Measurements from ENCODE around the gene METTL21A. TPM values are rescaled to one million over a fixed set of nuclear protein-coding genes. Genes with fewer than 3 reads are reported as not detected.
"Not testable (repeated sequence)": the region's sequence is repeated elsewhere in the genome, so short reads cannot be mapped to it uniquely, and the experiment has no call there.

METTL21A gene
- total RNA-seq, 1 donor from 2014 or later, result 11.8 TPM

DNA sequence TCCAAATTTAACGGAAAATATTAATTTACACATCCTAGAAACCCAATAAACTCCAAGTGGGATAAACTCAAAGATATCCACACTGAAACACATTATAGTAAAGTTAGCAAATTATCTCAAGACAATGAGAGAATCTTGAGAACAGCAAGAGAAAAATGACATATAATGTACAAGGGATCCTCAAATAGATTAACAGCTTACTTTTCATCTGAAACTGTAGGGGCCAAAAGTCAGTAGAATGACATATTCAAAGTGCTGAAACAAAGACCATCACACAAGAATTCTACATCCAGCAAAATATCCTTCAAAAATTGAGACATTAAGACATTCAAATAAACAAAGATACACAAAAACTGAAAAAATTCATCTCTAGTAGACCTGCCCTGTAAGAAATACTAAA lies 18.7 kb upstream of the METTL21A start:
- Mint-ChIP-seq H3K9me3 (ENCODE audit: low read depth) (peaks cover 3% of the 10 kb centered on the region), H3K27me3 (ENCODE audit: low read depth) (no peaks in the 10 kb centered on the region), H3K36me3 (ENCODE audit: low read depth) (no peaks in the 10 kb centered on the region), H3K4me1 (ENCODE audit: low read depth) (no peaks in the 10 kb centered on the region), H3K27ac (ENCODE audit: unreplicated experiment) (no peak overlapping the region), H3K4me3 (ENCODE audit: unreplicated experiment) (no peak overlapping the region)
- TF ChIP-seq, protein P1, sequence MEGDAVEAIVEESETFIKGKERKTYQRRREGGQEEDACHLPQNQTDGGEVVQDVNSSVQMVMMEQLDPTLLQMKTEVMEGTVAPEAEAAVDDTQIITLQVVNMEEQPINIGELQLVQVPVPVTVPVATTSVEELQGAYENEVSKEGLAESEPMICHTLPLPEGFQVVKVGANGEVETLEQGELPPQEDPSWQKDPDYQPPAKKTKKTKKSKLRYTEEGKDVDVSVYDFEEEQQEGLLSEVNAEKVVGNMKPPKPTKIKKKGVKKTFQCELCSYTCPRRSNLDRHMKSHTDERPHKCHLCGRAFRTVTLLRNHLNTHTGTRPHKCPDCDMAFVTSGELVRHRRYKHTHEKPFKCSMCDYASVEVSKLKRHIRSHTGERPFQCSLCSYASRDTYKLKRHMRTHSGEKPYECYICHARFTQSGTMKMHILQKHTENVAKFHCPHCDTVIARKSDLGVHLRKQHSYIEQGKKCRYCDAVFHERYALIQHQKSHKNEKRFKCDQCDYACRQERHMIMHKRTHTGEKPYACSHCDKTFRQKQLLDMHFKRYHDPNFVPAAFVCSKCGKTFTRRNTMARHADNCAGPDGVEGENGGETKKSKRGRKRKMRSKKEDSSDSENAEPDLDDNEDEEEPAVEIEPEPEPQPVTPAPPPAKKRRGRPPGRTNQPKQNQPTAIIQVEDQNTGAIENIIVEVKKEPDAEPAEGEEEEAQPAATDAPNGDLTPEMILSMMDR (IDR thresholded peaks at IDR 0.05), result no peak
- DNase-seq (ENCODE audit: low spot score), result no peak

DNA sequence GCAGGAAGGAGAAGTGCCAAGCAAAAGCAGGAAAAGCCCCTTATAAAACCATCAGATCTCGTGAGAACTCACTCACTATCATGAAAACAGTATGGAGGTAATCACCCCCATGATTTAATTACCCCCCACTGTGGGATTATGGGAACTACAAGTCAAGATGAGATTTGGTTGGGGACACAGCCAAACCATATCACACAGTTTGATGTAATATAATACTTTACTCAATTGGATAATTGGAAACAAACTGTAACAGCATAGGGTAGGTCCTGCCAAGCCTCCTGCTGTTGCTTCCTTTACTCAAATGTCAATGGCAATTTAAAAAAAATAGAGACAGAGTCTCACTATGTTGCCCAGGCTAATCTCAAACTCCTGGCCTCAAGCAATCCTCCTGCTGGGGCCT lies 15.5 kb upstream of the METTL21A start:
- H3K4me3 Mint-ChIP-seq (ENCODE audit: unreplicated experiment), result no peak overlapping the region
- no peaks in the 10 kb centered on the region for H3K27me3 Mint-ChIP-seq (ENCODE audit: low read depth)
- H3K36me3 Mint-ChIP-seq (ENCODE audit: low read depth), result no peaks in the 10 kb centered on the region
- H3K4me1 Mint-ChIP-seq (ENCODE audit: low read depth), result peaks cover 10% of the 10 kb centered on the region
- no peak for DNase-seq (ENCODE audit: low spot score)
- TF ChIP-seq, protein P1 (IDR thresholded peaks at IDR 0.05), result no peak
- H3K9me3 Mint-ChIP-seq (ENCODE audit: low read depth), result peaks cover 3% of the 10 kb centered on the region
- H3K27ac Mint-ChIP-seq (ENCODE audit: unreplicated experiment), result no peak overlapping the region

DNA sequence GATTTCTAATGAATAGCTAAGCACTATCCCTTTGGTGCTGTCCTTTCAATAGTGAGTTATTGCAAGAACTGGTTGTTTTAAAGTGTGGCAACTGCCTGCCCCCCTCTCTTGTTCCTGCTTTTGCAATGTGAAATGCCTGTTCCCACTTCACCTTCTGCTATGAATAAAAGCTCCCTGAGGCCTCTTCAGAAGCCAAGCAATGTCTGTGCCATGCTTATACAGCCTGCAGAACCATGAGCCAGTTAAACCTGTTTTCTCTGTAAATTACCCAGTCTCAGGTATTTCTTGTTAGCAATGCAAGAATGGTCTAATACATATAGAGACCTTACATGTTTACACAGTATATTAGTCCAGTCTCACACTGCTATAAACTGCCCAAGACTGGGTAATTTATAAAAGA lies 15.0 kb upstream of the METTL21A start:
- Mint-ChIP-seq H3K36me3 (ENCODE audit: low read depth) (no peaks in the 10 kb centered on the region), H3K9me3 (ENCODE audit: low read depth) (peaks cover 3% of the 10 kb centered on the region), H3K4me3 (ENCODE audit: unreplicated experiment) (no peak overlapping the region), H3K27me3 (ENCODE audit: low read depth) (no peaks in the 10 kb centered on the region), H3K27ac (ENCODE audit: unreplicated experiment) (no peak overlapping the region), H3K4me1 (ENCODE audit: low read depth) (peaks cover 10% of the 10 kb centered on the region)
- TF ChIP-seq, protein P1 (IDR thresholded peaks at IDR 0.05), result no peak
- DNase-seq (ENCODE audit: low spot score), result no peak

DNA sequence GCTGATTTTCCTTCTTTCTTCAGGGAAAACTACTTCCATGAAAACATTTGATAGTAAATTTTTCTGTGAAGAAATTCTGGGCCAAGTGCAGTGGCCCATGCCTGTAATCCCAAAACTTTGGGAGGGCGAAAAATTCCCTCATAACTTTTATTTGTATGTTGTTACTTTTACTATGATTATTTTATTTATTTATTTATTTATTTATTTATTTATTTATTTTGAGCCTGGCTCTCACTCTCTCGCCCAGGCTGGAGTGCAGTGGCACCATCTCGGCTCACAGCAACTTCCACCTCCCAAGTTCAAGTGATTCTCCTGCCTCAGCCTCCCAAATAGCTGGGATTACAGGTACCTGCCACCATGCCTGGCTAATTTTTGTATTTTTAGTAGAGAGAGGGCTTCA lies 14.1 kb upstream of the METTL21A start:
- not testable (repeated sequence) for H3K4me3 Mint-ChIP-seq (ENCODE audit: unreplicated experiment); H3K27ac Mint-ChIP-seq (ENCODE audit: unreplicated experiment); H3K9me3 Mint-ChIP-seq (ENCODE audit: low read depth); H3K27me3 Mint-ChIP-seq (ENCODE audit: low read depth); H3K36me3 Mint-ChIP-seq (ENCODE audit: low read depth); DNase-seq (ENCODE audit: low spot score)
- peaks cover 10% of the 10 kb centered on the region for H3K4me1 Mint-ChIP-seq (ENCODE audit: low read depth)

DNA sequence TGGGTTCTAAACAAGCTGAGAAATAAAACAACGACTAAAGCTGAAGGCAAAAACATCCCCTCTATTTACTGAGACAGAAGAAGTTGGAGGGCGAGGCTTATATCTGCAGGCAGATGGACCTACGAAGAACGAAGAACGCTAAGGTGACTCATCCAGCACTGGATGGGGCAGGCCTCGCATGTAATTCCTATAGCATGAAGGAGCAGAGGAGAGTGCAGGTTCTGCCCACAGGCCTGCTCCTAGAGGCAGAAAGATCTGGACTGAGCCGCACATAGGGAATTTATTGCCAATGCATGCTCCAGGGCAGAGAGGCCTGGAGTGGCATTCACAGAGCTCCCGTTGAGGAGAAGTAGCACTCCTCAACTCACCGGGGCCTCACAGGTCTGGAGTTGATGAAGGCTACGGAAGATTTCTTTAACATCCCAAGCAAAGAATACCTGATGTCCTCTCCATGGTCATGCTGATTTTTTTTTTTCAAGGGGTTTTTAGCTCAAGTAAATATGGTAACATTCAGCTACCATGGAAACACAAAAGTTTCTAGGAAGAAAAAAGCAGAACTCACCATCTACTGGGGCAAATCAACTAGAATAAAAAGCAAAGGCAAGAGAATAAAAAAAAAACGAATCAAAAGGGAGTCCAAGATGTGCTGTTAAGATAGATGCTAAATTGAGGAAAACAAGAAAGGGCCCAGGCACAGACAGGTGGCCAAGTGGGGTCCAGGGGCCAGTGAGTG lies 10.4 kb upstream of the METTL21A start:
- no peak for DNase-seq (ENCODE audit: low spot score)
- H3K4me3 Mint-ChIP-seq (ENCODE audit: unreplicated experiment), result no peak overlapping the region
- peaks cover 3% of the 10 kb centered on the region for H3K9me3 Mint-ChIP-seq (ENCODE audit: low read depth)
- H3K27me3 Mint-ChIP-seq (ENCODE audit: low read depth), result no peaks in the 10 kb centered on the region
- H3K27ac Mint-ChIP-seq (ENCODE audit: unreplicated experiment), result no peak overlapping the region
- H3K36me3 Mint-ChIP-seq (ENCODE audit: low read depth), result no peaks in the 10 kb centered on the region
- H3K4me1 Mint-ChIP-seq (ENCODE audit: low read depth), result peaks cover 16% of the 10 kb centered on the region
- TF ChIP-seq, protein P1 (IDR thresholded peaks at IDR 0.05), result no peak

DNA sequence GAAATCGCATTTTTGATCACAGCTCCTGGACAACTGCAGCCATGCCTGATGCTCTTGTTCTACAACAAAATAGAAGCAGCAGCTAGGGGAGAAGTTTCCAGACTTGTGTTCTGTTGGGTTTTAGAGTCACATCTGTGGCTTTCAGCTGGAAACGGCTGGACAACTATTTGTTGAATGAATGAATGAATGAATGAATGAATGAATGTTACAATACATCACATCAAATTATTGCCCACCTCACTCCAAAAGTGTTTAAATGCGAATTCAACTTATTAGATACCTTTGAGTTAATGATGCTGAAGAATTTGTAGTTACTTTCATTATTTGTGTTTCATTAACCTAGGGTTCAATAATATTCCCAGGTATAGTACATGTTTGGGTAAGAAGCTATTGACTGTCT lies 8.5 kb upstream of the METTL21A start:
- TF ChIP-seq, protein P1 (IDR thresholded peaks at IDR 0.05), result no peak
- Mint-ChIP-seq H3K4me1 (ENCODE audit: low read depth) (peaks cover 16% of the 10 kb centered on the region), H3K4me3 (ENCODE audit: unreplicated experiment) (no peak overlapping the region), H3K27me3 (ENCODE audit: low read depth) (no peaks in the 10 kb centered on the region), H3K9me3 (ENCODE audit: low read depth) (no peaks in the 10 kb centered on the region), H3K27ac (ENCODE audit: unreplicated experiment) (no peak overlapping the region), H3K36me3 (ENCODE audit: low read depth) (no peaks in the 10 kb centered on the region)
- no peak for DNase-seq (ENCODE audit: low spot score)

Measured in chondrocyte (in vitro differentiated cells).